LNCAP (cell line): ENCODE results near the gene GNRHR.

ENCODE experiments used
- CTCF ChIP-seq: fragments of 450-650 bp; IDR thresholded peaks from 2 replicates; pipeline ENCODE4 v1.5.1; 2017; ENCODE audit warnings: mild to moderate bottlenecking

The GNRHR gene

DNA sequence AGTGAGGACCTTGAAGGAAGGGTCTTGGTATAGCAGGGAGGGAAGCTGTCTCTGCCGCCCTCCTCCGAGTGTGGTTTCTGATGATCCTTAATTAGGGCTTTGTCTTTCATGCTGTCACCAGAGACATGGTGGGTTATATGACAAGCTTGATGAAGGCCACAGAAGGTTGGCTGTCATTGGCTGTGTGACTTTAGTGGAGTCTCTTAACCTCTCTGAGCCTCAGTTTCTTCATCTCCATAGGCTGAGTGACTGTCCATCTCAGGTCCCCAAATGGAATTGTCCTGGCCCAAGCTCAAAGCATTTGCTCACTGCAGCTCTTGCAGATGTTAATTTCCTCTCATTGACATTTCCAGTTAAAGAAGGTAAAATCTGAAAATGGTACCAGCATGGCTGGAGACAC is 36.6 kb downstream of the GNRHR start:
- no peak for TF ChIP-seq CTCF

GRCh38 chr4:67714955-67715354 is 39.2 kb downstream of the GNRHR start:
- TF ChIP-seq CTCF: no peak

DNA sequence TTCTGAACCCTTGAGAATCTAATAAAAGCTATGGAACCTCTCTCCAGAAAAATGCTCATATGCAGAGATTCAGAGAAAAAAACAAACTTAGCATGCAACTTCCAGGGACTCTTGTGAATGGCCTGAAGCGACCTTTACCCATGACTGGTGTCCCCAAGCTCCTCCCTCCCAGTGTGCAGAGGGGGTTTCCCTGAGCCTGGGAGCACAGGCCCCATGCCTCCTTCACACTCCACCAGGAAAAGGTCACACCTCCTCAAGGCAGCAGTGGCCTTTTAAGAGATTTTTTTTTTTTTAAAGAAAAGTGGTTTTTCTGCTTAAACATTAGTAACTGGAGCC is 40.0 kb downstream of the GNRHR start:
- no peak for TF ChIP-seq CTCF

DNA sequence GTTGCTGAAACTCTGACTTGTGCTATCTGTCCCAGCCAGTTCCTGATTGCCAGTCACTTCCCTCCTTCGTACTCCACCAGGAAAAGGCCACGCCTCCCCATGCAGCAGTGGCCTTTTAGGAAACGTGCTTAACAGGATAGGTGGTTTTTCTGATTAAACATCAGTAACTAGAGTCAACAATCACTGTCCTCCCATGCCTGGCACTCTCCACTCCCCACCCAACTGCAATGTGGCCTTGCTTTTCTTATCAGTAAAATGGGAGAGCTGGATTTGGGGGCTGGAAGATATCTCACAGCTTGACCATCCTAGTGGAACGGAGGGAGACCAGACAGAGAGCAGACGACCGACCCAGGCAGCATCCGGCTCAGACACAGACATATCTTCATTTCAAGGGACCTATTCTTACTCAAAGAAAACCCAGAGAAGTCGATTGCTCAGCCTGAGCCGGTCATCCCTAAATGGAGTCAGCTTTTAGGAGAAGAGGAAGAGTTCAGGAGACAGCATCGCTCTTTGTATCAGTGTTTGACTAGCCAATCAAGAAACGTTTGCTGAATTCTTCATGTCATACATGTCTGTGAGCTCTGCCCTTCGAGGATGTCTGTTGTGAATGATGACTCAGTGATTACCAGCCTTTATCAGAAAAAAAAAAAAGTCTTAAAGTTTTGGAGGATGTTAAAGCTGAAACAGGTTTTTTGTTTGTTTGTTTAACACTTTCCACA is 40.5 kb downstream of the GNRHR start:
- TF ChIP-seq CTCF: no peak

DNA sequence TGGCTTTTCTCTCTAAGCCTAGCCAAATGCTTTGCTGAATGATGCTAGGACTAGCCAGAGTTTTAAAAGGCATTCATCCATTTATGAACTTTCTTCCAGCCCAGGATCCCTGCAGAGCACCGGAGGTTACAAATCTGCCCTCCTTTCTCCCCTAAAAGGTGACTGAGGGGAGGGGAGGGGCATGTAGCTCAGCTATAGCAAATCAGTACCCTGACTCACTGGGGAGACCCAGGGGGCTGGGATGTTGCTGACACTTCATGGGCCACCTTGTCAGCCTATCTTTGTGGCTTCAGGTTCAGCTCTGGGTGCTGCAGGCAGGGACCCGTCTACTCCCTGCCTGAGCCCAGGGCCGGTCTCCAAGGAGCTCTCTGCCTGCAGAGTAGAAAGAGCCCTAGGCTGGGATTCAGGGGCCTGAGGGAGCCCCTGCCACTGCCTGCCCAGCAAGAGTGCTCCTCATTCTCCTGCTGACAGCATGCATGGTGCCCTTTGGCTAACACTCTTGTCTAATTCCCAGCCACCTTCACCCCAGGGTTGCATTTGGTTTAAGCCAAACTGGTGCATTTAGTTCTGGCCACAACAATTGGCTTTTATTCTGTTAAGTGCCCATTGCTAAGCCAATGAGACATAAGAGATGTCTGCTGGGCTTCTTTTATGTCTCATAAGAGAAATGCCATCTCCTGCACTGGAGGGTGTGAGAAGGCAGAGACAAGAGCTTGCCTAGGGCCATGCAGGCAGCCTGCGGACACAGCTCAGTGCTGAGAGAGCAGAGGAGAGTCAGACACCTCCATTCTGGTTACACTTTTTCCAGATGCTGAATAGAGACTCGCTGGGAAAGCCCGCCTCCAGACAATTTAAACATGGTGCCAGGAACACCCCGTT is 41.3 kb downstream of the GNRHR start:
- no peak for TF ChIP-seq CTCF

GRCh38 chr4:67712000-67712625 is 42.1 kb downstream of the GNRHR start:
- TF ChIP-seq CTCF: no peak

GRCh38 chr4:67704843-67705242 is 49.3 kb downstream of the GNRHR start:
- TF ChIP-seq CTCF: no peak
